T-cell (primary cell): ENCODE results near the gene GFY. TPM values are rescaled to one million over a fixed set of nuclear protein-coding genes. Genes with fewer than 3 reads are reported as not detected.

Source experiments
- ATAC-seq, 4 experiments: fragments of 200-7000 bp in 3 of 4; fragments of 150-1000 bp in 1 of 4; cut with Tn5 transposase; replicated peaks in 1 of 4; 1 replicate in 3 of 4; 2 replicates in 1 of 4; pipeline ENCODE4 v1.10.0; 2021; ENCODE audit warnings: moderate library complexity in 3 of 4, mild to moderate bottlenecking in 2 of 4, moderate number of reproducible peaks in 1 of 4
- CTCF ChIA-PET, 2 donors: fragments of 300-600 bp; sonication (Branson Sonifier 250); formaldehyde crosslinking; loops; one replicate each; lab custom pipeline; 2022; ENCODE audit warnings: antibody characterized with exemption in 2 of 2; lab: Charles Lee
- POLR2A ChIA-PET, 2 donors: fragments of 300-600 bp; sonication (Branson Sonifier 250); formaldehyde crosslinking; loops; one replicate each; lab custom pipeline; 2022; ENCODE audit warnings: antibody characterized with exemption in 2 of 2; lab: Charles Lee
- DNase-seq, 35 experiments: peaks; one replicate each; pipeline versions ENCODE4 v3.0.0 to v3.0.0-alpha.2; 2013 to 2023
- H3K27ac ChIP-seq: one replicate; pipeline ENCODE4 v1.5.1; 2013; ENCODE audit warnings: low read length
- H3K27me3 ChIP-seq, 2 experiments: replicated peaks in 1 of 2; 1 replicate in 1 of 2; 2 replicates in 1 of 2; pipeline versions ENCODE4 v1.6.1 to v1.7.0; 2013; ENCODE audit warnings: low read length in 1 of 2, mixed read lengths in 1 of 2; ENCODE audit not compliant: control insufficient read depth in 2 of 2, insufficient read depth in 2 of 2; ENCODE audit errors: extremely low read depth in 1 of 2
- H3K36me3 ChIP-seq, 2 donors: 1 replicate in 1 of 2; 2 replicates in 1 of 2; pipeline versions ENCODE4 v1.6.1 to v1.7.0; 2013; ENCODE audit warnings: low read length in 1 of 2; ENCODE audit not compliant: control insufficient read depth in 2 of 2, insufficient read depth in 1 of 2; ENCODE audit errors: extremely low read depth in 1 of 2
- H3K4me1 ChIP-seq, 2 experiments: 1 replicate in 1 of 2; 2 replicates in 1 of 2; pipeline versions ENCODE4 v1.6.1 to v1.7.0; 2013; ENCODE audit warnings: low read length in 2 of 2, mixed read lengths in 1 of 2; ENCODE audit not compliant: insufficient read depth in 2 of 2, control insufficient read depth in 1 of 2; ENCODE audit errors: extremely low read depth in 1 of 2
- H3K4me3 ChIP-seq, 2 donors: 1 replicate in 1 of 2; 2 replicates in 1 of 2; pipeline versions ENCODE4 v1.5.1 to v1.7.0; 2013; ENCODE audit warnings: mild to moderate bottlenecking in 2 of 2, low read length in 1 of 2, moderate library complexity in 1 of 2; ENCODE audit not compliant: control insufficient read depth in 1 of 2; ENCODE audit errors: extremely low read depth in 1 of 2
- H3K9me3 ChIP-seq: 2 replicates; pipeline ENCODE4 v1.7.0; 2013
- H3K27ac Mint-ChIP-seq, 2 donors: one replicate each; pipeline ENCODE4 v1.8.0; 2020 to 2021; ENCODE audit warnings: mild to moderate bottlenecking in 2 of 2, mixed read lengths in 2 of 2
- H3K27me3 Mint-ChIP-seq, 2 donors: one replicate each; pipeline ENCODE4 v1.8.0; 2021 to 2022; ENCODE audit warnings: mixed read lengths in 2 of 2
- H3K36me3 Mint-ChIP-seq: one replicate; pipeline ENCODE4 v1.8.0; 2021; ENCODE audit warnings: mixed read lengths
- H3K4me1 Mint-ChIP-seq, 3 donors: one replicate each; pipeline ENCODE4 v1.8.0; 2020 to 2022; ENCODE audit warnings: mixed read lengths in 3 of 3, mild to moderate bottlenecking in 1 of 3
- H3K4me3 Mint-ChIP-seq, 3 donors: one replicate each; pipeline ENCODE4 v1.8.0; 2020 to 2022; ENCODE audit warnings: mild to moderate bottlenecking in 3 of 3, mixed read lengths in 3 of 3, moderate library complexity in 3 of 3
- H3K9me3 Mint-ChIP-seq, 3 donors: one replicate each; pipeline ENCODE4 v1.8.0; 2020 to 2022; ENCODE audit warnings: mixed read lengths in 3 of 3
- WGBS: methylation state at CpG from one replicate; pipeline ENCODE4 v1.1.5; 2013; ENCODE audit warnings: missing lambda C conversion rate; ENCODE audit not compliant: insufficient coverage; 5-methylcytosine and 5-hydroxymethylcytosine counted together
- total RNA-seq, 35 experiments: library from RNA in 6 of 35; stranded (reverse) in 6 of 35; fragments of 120-200 nt in 1 of 35; gene quantifications; one replicate each; pipeline versions ENCODE4 v1.2.1 to v1.2.4 and lab custom pipeline; 2013 to 2026

The GFY gene
- total RNA-seq, 5 donors from 2014 or later (not counting 1 experiment from before 2014, with no cell fraction given): 0.16 TPM; not detected in 4

- Histone ChIP-seq H3K27me3 (no peaks in the 10 kb centered on the region), H3K27ac (peak overlapping the region; percentile 93), H3K4me3 (peak overlapping the region; percentile 90 to 94), H3K9me3 (no peaks in the 10 kb centered on the region), H3K36me3 (peaks cover 0 to 28% of the 10 kb centered on the region in 2 donors), H3K4me1 (peaks cover 33 to 80% of the 10 kb centered on the region in 2 experiments)
- Mint-ChIP-seq H3K36me3 (peaks cover 12% of the 10 kb centered on the region), H3K27me3 (no peaks in the 10 kb centered on the region), H3K9me3 (no peaks in the 10 kb centered on the region), H3K4me1 (peaks cover 50 to 64% (median 59%) of the 10 kb centered on the region in 3 donors), H3K4me3 (peak overlapping the region; percentile 89 to 96 (median 94)), H3K27ac (peak overlapping the region; percentile 93 to 97)
- WGBS: 2% methylated on average over 11 of the region's 11 CpGs
- POLR2A ChIA-PET: no interaction called here
- DNase-seq (no peak), ATAC-seq (no peak)
- CTCF ChIA-PET: interaction anchor here in 1 of 2 donors (1.7 kb wide), 1 partner anchor 23 kb away, joined by 6 read pairs; the partner anchor contains the start of gene PIH1D1
Observed at GRCh38 chr19:49474542-49474924, 49.3 kb downstream of the GFY start.

DNA sequence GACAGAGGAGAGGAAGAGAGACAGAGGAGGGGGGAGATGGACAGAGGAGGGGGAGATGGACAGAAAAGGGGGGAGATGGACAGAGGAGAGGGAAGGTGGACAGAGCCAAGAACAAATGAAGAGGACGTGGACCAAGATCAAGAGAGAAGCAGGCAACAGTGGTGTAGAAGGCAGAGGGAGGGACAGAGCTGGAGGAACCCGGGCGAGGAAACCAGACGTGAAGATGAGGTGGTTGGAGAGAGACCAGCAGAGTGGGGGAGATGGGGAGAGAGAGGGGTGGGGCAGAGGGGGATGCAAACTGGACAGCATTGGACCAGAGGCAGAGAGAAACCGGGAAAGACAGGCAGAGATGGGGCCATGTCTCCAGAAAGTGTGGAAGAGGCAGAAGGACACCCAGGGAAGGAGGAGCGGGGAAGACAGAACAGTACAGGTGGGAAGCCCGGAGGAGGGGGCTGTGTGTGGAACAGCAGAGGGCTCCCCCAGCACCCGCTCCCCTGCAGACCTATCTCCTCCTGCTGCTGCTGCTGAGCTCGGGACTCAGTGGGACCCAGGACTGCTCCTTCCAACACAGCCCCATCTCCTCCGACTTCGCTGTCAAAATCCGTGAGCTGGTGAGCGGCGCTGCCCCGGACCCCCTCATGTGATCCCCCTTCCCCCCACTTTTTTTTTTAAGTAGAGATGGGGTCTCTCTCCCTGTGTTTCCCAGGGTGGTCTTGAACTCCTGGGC, 50.2 kb downstream of the GFY start:
- Histone ChIP-seq H3K4me3 (peak overlapping the region; percentile 90 to 94), H3K36me3 (peaks cover 0 to 36% of the 10 kb centered on the region in 2 donors), H3K4me1 (peaks cover 29 to 80% of the 10 kb centered on the region in 2 experiments), H3K27ac (peak overlapping the region; percentile 93), H3K9me3 (no peaks in the 10 kb centered on the region), H3K27me3 (no peaks in the 10 kb centered on the region)
- ATAC-seq (no peak), DNase-seq (peak in 3 of 35 experiments; percentile 12 to 50 (median 36))
- no peaks in the 10 kb centered on the region for H3K9me3 Mint-ChIP-seq
- ChIA-PET CTCF (interaction anchor here (0.5 to 1.7 kb wide), 9 partner anchors 17 to 196 kb away, joined by 3 to 6 read pairs (median 3); partner anchors contain the start of genes ALDH16A1 (in 1 of the 2) and PIH1D1 (in 1 of the 2)), POLR2A (interaction anchor here in 1 of 2 donors (0.5 to 1.0 kb wide), 3 partner anchors 14 to 346 kb away, joined by 3 to 7 read pairs (median 3); no protein-coding TSS in a partner anchor)
- peak overlapping the region; percentile 93 to 97 for H3K27ac Mint-ChIP-seq
- 4% methylated on average over 5 of the region's 15 CpGs for WGBS
- no peaks in the 10 kb centered on the region for H3K27me3 Mint-ChIP-seq
- H3K4me3 Mint-ChIP-seq: peak overlapping the region; percentile 89 to 96 (median 94)
- peaks cover 46 to 59% (median 53%) of the 10 kb centered on the region in 3 donors for H3K4me1 Mint-ChIP-seq
- H3K36me3 Mint-ChIP-seq: peaks cover 12% of the 10 kb centered on the region

DNA sequence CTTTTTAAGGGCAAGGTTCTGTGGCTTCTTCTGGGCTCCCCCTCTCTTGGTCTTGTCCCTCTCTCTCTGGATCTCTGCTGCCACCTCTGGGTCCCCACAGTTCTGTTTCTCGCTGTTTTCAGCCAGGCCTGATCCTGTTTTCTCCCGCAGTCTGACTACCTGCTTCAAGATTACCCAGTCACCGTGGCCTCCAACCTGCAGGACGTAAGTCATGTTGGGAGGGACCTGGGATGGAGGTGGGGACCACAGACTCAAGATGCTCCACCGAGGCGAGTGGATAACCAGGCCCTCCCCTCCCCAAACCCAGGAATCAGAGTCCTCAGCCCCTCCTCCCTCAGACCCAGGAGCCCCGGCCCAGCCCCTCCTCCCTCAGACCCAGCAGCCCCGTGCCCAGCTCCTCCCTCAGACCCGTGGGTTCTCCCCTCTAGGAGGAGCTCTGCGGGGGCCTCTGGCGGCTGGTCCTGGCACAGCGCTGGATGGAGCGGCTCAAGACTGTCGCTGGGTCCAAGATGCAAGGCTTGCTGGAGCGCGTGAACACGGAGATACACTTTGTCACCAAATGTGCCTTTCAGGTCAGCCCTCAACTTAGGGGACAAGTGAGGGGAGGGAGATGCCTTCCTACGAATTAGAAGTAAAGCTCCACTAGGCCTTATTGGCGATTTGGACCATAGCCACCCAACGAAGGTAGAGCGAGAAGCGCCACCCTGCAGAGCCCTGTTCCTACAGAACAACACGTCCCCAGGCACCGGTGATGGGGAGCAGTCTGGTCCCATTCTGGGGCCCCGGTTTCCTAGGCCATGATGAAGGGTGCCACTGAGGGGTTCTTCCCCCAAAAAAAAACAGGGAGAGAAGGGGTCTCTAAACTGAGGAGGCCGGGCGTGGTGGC, 51.0 kb downstream of the GFY start:
- no peaks in the 10 kb centered on the region for H3K9me3 Mint-ChIP-seq
- ATAC-seq (peak; percentile 35 to 42 (median 40)), DNase-seq (peak in 34 of 35 experiments; percentile 40 to 77 (median 60))
- Histone ChIP-seq H3K4me1 (peaks cover 22 to 77% of the 10 kb centered on the region in 2 experiments), H3K27ac (peak overlapping the region; percentile 93), H3K4me3 (peak overlapping the region; percentile 90 to 94), H3K9me3 (no peaks in the 10 kb centered on the region), H3K27me3 (no peaks in the 10 kb centered on the region), H3K36me3 (peaks cover 0 to 43% of the 10 kb centered on the region in 2 donors)
- H3K4me3 Mint-ChIP-seq: peak overlapping the region; percentile 89 to 96 (median 94)
- peak overlapping the region; percentile 93 to 97 for H3K27ac Mint-ChIP-seq
- ChIA-PET POLR2A (interaction anchor here (0.6 to 1.3 kb wide), 4 partner anchors 13 to 20 kb away, joined by 3 read pairs; no protein-coding TSS in a partner anchor), CTCF (interaction anchor here (0.5 to 1.7 kb wide), 14 partner anchors 9 to 605 kb away, joined by 3 to 8 read pairs (median 4); partner anchors contain the start of genes ALDH16A1 (in 1 of the 2) and PIH1D1 (in 1 of the 2))
- peaks cover 15% of the 10 kb centered on the region for H3K36me3 Mint-ChIP-seq
- no peaks in the 10 kb centered on the region for H3K27me3 Mint-ChIP-seq
- H3K4me1 Mint-ChIP-seq: peaks cover 39 to 55% (median 47%) of the 10 kb centered on the region in 3 donors
- 52% methylated on average over 17 of the region's 27 CpGs for WGBS

Other genes with a start within 250 kb of the GFY start
- gene SLC6A16, start 100.2 kb upstream of the GFY start, total RNA-seq: 1 to 10 TPM; 5.4 to 8.1 (median 6.4) TPM
- gene CD37, start 90.0 kb upstream of the GFY start, total RNA-seq: 100 to 1,000 TPM; 365 to 435 (median 369) TPM
- gene TEAD2, start 63.0 kb upstream of the GFY start, total RNA-seq: under 1 TPM in 3 of 5 donors, not detected in 2; 0.20 to 0.43 (median 0.28) TPM
- not detected for gene DKKL1, start 61.5 kb upstream of the GFY start, total RNA-seq
- gene KASH5, start 37.1 kb upstream of the GFY start, total RNA-seq: under 1 TPM in 2 of 5 donors, not detected in 3; 0.25 to 0.26 TPM
- not detected for gene PTH2, start 1.9 kb upstream of the GFY start, total RNA-seq
- under 1 TPM in 2 of 5 donors, not detected in 3; 0.09 to 0.20 TPM for gene SLC17A7, start 16.1 kb downstream of the GFY start, total RNA-seq
- 100 to 1,000 TPM; 122 to 196 (median 163) TPM for gene PIH1D1, start 26.4 kb downstream of the GFY start, total RNA-seq
- 10 to 100 TPM; 32.8 to 57.2 (median 46.3) TPM for gene ALDH16A1, start 27.8 kb downstream of the GFY start, total RNA-seq
- gene FLT3LG, start 48.8 kb downstream of the GFY start, total RNA-seq: 100 to 1,000 TPM; 238 to 356 (median 260) TPM
- gene RPL13A, start 62.2 kb downstream of the GFY start, total RNA-seq: 1,000 to 10,000 TPM; 5,307 to 6,396 (median 5,878) TPM
- 1,000 to 10,000 TPM; 2,401 to 3,215 (median 2,914) TPM for gene RPS11, start 71.0 kb downstream of the GFY start, total RNA-seq
- 10 to 100 TPM; 20.3 to 41.5 (median 26.4) TPM for gene FCGRT, start 87.3 kb downstream of the GFY start, total RNA-seq
- gene RCN3, start 102.6 kb downstream of the GFY start, total RNA-seq: 1 to 10 TPM; 1.2 to 5.7 (median 1.3) TPM
- 100 to 1,000 TPM; 152 to 297 (median 176) TPM for gene NOSIP, start 155.2 kb downstream of the GFY start, total RNA-seq
- gene PRRG2, start 155.9 kb downstream of the GFY start, total RNA-seq: 1 to 10 TPM in 3 of 5 donors, under 1 TPM in 2; 0.37 to 1.7 (median 1.2) TPM
- 10 to 100 TPM; 50.8 to 81.7 (median 78.8) TPM for gene PRR12, start 165.8 kb downstream of the GFY start, total RNA-seq
- 10 to 100 TPM in 3 of 5 donors, 1 to 10 TPM in 2; 8.5 to 15.4 (median 13.0) TPM for gene RRAS, start 214.8 kb downstream of the GFY start, total RNA-seq
- 10 to 100 TPM; 40.0 to 81.9 (median 75.4) TPM for gene SCAF1, start 216.8 kb downstream of the GFY start, total RNA-seq
- 100 to 1,000 TPM; 191 to 376 (median 350) TPM for gene IRF3, start 240.5 kb downstream of the GFY start, total RNA-seq
- gene BCL2L12, start 240.5 kb downstream of the GFY start, total RNA-seq: 10 to 100 TPM; 15.6 to 26.6 (median 24.1) TPM